Activated CD4-positive, alpha-beta T cell treated with anti-CD3 and anti-CD28 coated beads, Interleukin-2, amount 10 ng/mL, durations not matched to agents 24 days and 14 days (primary cell): ENCODE data around the gene PLEKHD1. TPM values are rescaled to one million over a fixed set of nuclear protein-coding genes. Genes with fewer than 3 reads are reported as not detected.

Experiments used
- DNase-seq: peaks from one replicate; pipeline ENCODE4 v3.0.0; 2022
- H3K27ac Mint-ChIP-seq: one replicate; pipeline ENCODE4 v1.8.0; 2022; ENCODE audit warnings: mild to moderate bottlenecking, mixed read lengths
- H3K27me3 Mint-ChIP-seq: one replicate; pipeline ENCODE4 v1.8.0; 2022; ENCODE audit warnings: mixed read lengths
- H3K36me3 Mint-ChIP-seq: one replicate; pipeline ENCODE4 v1.8.0; 2022; ENCODE audit warnings: low read depth, mild to moderate bottlenecking, mixed read lengths
- H3K4me1 Mint-ChIP-seq: one replicate; pipeline ENCODE4 v1.8.0; 2021; ENCODE audit warnings: mixed read lengths
- H3K4me3 Mint-ChIP-seq: one replicate; pipeline ENCODE4 v1.8.0; 2022; ENCODE audit warnings: mild to moderate bottlenecking, moderate library complexity, mixed read lengths
- H3K9me3 Mint-ChIP-seq: one replicate; pipeline ENCODE4 v1.8.0; 2021; ENCODE audit warnings: mixed read lengths
- intact Hi-C: fragments of 100-400 bp; cut with micrococcal nuclease; formaldehyde crosslinking; loops from one replicate; pipeline ENCODE4 v1.15.1; 2023
- total RNA-seq: library from RNA; stranded (reverse); gene quantifications from 2 replicates; pipeline ENCODE4 v1.2.3, GENCODE V29; 2022

The PLEKHD1 gene
- total RNA-seq, 1 donor from 2014 or later, result 0.12 TPM

GRCh38 chr14:69536971-69537370 is 52.4 kb downstream of the PLEKHD1 start:
- intact Hi-C loops, result loop anchor here (1.0 kb wide), 1 partner anchor 41 kb away; no protein-coding TSS in a partner anchor
- peaks cover 38% of the 10 kb centered on the region for H3K27me3 Mint-ChIP-seq
- H3K27ac Mint-ChIP-seq, result no peak overlapping the region
- DNase-seq, result peak; percentile 12
- no peaks in the 10 kb centered on the region for H3K36me3 Mint-ChIP-seq
- no peaks in the 10 kb centered on the region for H3K9me3 Mint-ChIP-seq
- H3K4me1 Mint-ChIP-seq, result peaks cover 1% of the 10 kb centered on the region
- no peak overlapping the region for H3K4me3 Mint-ChIP-seq

- Mint-ChIP-seq H3K4me1 (no peaks in the 10 kb centered on the region), H3K27me3 (peaks cover 35% of the 10 kb centered on the region)
- intact Hi-C loops, result loop anchor here (1.0 kb wide), 1 partner anchor 42 kb away; no protein-coding TSS in a partner anchor
These were observed 53.4 kb downstream of the PLEKHD1 start for GRCh38 chr14:69537900-69538299.

GRCh38 chr14:69538766-69539165 is 54.2 kb downstream of the PLEKHD1 start:
- intact Hi-C loops, result no loop called here
- H3K27ac Mint-ChIP-seq, result no peak overlapping the region
- peaks cover 7% of the 10 kb centered on the region for H3K4me1 Mint-ChIP-seq
- no peak overlapping the region for H3K4me3 Mint-ChIP-seq
- H3K9me3 Mint-ChIP-seq, result no peaks in the 10 kb centered on the region
- no peaks in the 10 kb centered on the region for H3K36me3 Mint-ChIP-seq
- peak; percentile 31 for DNase-seq
- H3K27me3 Mint-ChIP-seq, result peaks cover 30% of the 10 kb centered on the region

More at GRCh38 chr14:69537900-69538299, 53.4 kb downstream of the PLEKHD1 start:
- H3K9me3 Mint-ChIP-seq, result no peaks in the 10 kb centered on the region
- no peak overlapping the region for H3K27ac Mint-ChIP-seq
- peak; percentile 31 for DNase-seq
- H3K36me3 Mint-ChIP-seq, result no peaks in the 10 kb centered on the region
- H3K4me3 Mint-ChIP-seq, result no peak overlapping the region

- H3K36me3 Mint-ChIP-seq, result no peaks in the 10 kb centered on the region
- intact Hi-C loops, result no loop called here
- H3K27me3 Mint-ChIP-seq, result peaks cover 28% of the 10 kb centered on the region
- no peaks in the 10 kb centered on the region for H3K9me3 Mint-ChIP-seq
- peaks cover 17% of the 10 kb centered on the region for H3K4me1 Mint-ChIP-seq
- no peak overlapping the region for H3K4me3 Mint-ChIP-seq
- H3K27ac Mint-ChIP-seq, result no peak overlapping the region
- peak; percentile 28 for DNase-seq
These were observed 55.3 kb downstream of the PLEKHD1 start for GRCh38 chr14:69539631-69540410.

- peaks cover 17% of the 10 kb centered on the region for H3K4me1 Mint-ChIP-seq
- H3K4me3 Mint-ChIP-seq, result no peak overlapping the region
- no peak overlapping the region for H3K27ac Mint-ChIP-seq
- H3K9me3 Mint-ChIP-seq, result no peaks in the 10 kb centered on the region
- peak; percentile 22 for DNase-seq
- intact Hi-C loops, result no loop called here
- H3K27me3 Mint-ChIP-seq, result peaks cover 20% of the 10 kb centered on the region
- no peaks in the 10 kb centered on the region for H3K36me3 Mint-ChIP-seq
These were observed 56.3 kb downstream of the PLEKHD1 start for GRCh38 chr14:69540654-69541335.

GRCh38 chr14:69542311-69542710 is 57.8 kb downstream of the PLEKHD1 start:
- peaks cover 17% of the 10 kb centered on the region for H3K4me1 Mint-ChIP-seq

GRCh38 chr14:69543341-69544115 is 59.0 kb downstream of the PLEKHD1 start:
- Mint-ChIP-seq H3K4me3 (no peak overlapping the region), H3K27me3 (peaks cover 19% of the 10 kb centered on the region), H3K4me1 (peaks cover 18% of the 10 kb centered on the region), H3K27ac (no peak overlapping the region), H3K36me3 (no peaks in the 10 kb centered on the region), H3K9me3 (no peaks in the 10 kb centered on the region)
- intact Hi-C loops, result no loop called here
- DNase-seq, result peak; percentile 83

More at GRCh38 chr14:69542311-69542710, 57.8 kb downstream of the PLEKHD1 start:
- Mint-ChIP-seq H3K36me3 (no peaks in the 10 kb centered on the region), H3K27me3 (peaks cover 23% of the 10 kb centered on the region), H3K9me3 (no peaks in the 10 kb centered on the region), H3K27ac (no peak overlapping the region), H3K4me3 (no peak overlapping the region)
- DNase-seq, result peak; percentile 45
- intact Hi-C loops, result no loop called here

- DNase-seq, result peak; percentile 74
These were observed 63.3 kb downstream of the PLEKHD1 start for GRCh38 chr14:69547701-69548348.

GRCh38 chr14:69548566-69548965 is 64.0 kb downstream of the PLEKHD1 start:
- Mint-ChIP-seq H3K4me3 (no peak overlapping the region), H3K36me3 (no peaks in the 10 kb centered on the region), H3K4me1 (peaks cover 13% of the 10 kb centered on the region), H3K9me3 (no peaks in the 10 kb centered on the region), H3K27me3 (peaks cover 27% of the 10 kb centered on the region), H3K27ac (no peak overlapping the region)
- peak; percentile 18 for DNase-seq
- intact Hi-C loops, result no loop called here

More at GRCh38 chr14:69547701-69548348, 63.3 kb downstream of the PLEKHD1 start:
- Mint-ChIP-seq H3K4me3 (no peak overlapping the region), H3K27ac (no peak overlapping the region), H3K36me3 (no peaks in the 10 kb centered on the region), H3K27me3 (peaks cover 27% of the 10 kb centered on the region), H3K9me3 (no peaks in the 10 kb centered on the region), H3K4me1 (peaks cover 18% of the 10 kb centered on the region)
- intact Hi-C loops, result no loop called here

- H3K9me3 Mint-ChIP-seq, result no peaks in the 10 kb centered on the region
- H3K27me3 Mint-ChIP-seq, result peaks cover 20% of the 10 kb centered on the region
- no peak overlapping the region for H3K4me3 Mint-ChIP-seq
- no peak overlapping the region for H3K27ac Mint-ChIP-seq
- no peaks in the 10 kb centered on the region for H3K36me3 Mint-ChIP-seq
- intact Hi-C loops, result no loop called here
- no peak for DNase-seq
- H3K4me1 Mint-ChIP-seq, result peaks cover 2% of the 10 kb centered on the region
These were observed 67.0 kb downstream of the PLEKHD1 start for GRCh38 chr14:69551511-69551910.

GRCh38 chr14:69553252-69553651 is 68.7 kb downstream of the PLEKHD1 start:
- Mint-ChIP-seq H3K27ac (no peak overlapping the region), H3K27me3 (peaks cover 16% of the 10 kb centered on the region), H3K9me3 (no peaks in the 10 kb centered on the region), H3K36me3 (no peaks in the 10 kb centered on the region), H3K4me3 (no peak overlapping the region), H3K4me1 (peaks cover under 1% of the 10 kb centered on the region)
- intact Hi-C loops, result no loop called here
- no peak for DNase-seq

GRCh38 chr14:69554500-69554899 is 70.0 kb downstream of the PLEKHD1 start:
- H3K9me3 Mint-ChIP-seq, result no peaks in the 10 kb centered on the region
- no peaks in the 10 kb centered on the region for H3K36me3 Mint-ChIP-seq
- H3K27ac Mint-ChIP-seq, result no peak overlapping the region
- no peaks in the 10 kb centered on the region for H3K4me1 Mint-ChIP-seq
- DNase-seq, result no peak
- peaks cover 18% of the 10 kb centered on the region for H3K27me3 Mint-ChIP-seq
- intact Hi-C loops, result no loop called here
- H3K4me3 Mint-ChIP-seq, result no peak overlapping the region

GRCh38 chr14:69558774-69559173 is 74.2 kb downstream of the PLEKHD1 start:
- no peaks in the 10 kb centered on the region for H3K36me3 Mint-ChIP-seq
- no peaks in the 10 kb centered on the region for H3K4me1 Mint-ChIP-seq
- no peaks in the 10 kb centered on the region for H3K9me3 Mint-ChIP-seq
- intact Hi-C loops, result no loop called here
- H3K27me3 Mint-ChIP-seq, result peaks cover 41% of the 10 kb centered on the region
- no peak for DNase-seq
- H3K4me3 Mint-ChIP-seq, result no peak overlapping the region
- H3K27ac Mint-ChIP-seq, result no peak overlapping the region
